ENCODE data around the gene KRTAP10-2.

DNA sequence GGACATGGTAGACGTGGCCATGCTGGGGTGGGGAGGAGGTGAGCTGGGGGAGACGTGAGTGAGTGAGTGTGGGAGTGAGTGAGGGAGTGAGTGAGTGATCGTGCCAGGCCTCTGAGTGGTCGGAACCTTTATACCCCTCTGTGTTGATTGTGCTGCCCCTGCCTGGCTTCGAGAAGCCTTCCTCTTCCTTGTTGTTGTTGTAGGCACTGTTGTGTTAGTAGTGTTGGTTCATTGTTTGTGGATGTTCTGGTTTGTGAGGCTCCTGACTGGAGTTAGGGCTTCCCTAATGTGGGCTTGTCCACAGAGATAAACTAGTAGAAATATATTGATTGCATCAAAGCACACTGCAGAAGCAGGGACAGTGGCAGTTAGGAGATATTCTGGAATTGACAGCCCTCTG lies 7.4 kb upstream of the KRTAP10-2 start, which contains the start of gene KRTAP10-3:
- TF ChIP-seq, protein P1, sequence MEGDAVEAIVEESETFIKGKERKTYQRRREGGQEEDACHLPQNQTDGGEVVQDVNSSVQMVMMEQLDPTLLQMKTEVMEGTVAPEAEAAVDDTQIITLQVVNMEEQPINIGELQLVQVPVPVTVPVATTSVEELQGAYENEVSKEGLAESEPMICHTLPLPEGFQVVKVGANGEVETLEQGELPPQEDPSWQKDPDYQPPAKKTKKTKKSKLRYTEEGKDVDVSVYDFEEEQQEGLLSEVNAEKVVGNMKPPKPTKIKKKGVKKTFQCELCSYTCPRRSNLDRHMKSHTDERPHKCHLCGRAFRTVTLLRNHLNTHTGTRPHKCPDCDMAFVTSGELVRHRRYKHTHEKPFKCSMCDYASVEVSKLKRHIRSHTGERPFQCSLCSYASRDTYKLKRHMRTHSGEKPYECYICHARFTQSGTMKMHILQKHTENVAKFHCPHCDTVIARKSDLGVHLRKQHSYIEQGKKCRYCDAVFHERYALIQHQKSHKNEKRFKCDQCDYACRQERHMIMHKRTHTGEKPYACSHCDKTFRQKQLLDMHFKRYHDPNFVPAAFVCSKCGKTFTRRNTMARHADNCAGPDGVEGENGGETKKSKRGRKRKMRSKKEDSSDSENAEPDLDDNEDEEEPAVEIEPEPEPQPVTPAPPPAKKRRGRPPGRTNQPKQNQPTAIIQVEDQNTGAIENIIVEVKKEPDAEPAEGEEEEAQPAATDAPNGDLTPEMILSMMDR (IDR thresholded peaks at IDR 0.05): no peak
- TF ChIP-seq POLR2A (IDR thresholded peaks at IDR 0.05): no peak
